ENCODE results near the gene CTNNA1.
A peak's percentile ranks its signal among the peaks of the same experiment; 100 is the strongest.
"Not testable (repeated sequence)": the region's sequence is repeated elsewhere in the genome, so short reads cannot be mapped to it uniquely, and the experiment has no call there.

The CTNNA1 gene

GRCh38 chr5:138761670-138762069 is 8.4 kb downstream of the CTNNA1 start:
- DNase-seq, result not testable (repeated sequence)

GRCh38 chr5:138762110-138762509 is 8.9 kb downstream of the CTNNA1 start:
- DNase-seq, result no peak

DNA sequence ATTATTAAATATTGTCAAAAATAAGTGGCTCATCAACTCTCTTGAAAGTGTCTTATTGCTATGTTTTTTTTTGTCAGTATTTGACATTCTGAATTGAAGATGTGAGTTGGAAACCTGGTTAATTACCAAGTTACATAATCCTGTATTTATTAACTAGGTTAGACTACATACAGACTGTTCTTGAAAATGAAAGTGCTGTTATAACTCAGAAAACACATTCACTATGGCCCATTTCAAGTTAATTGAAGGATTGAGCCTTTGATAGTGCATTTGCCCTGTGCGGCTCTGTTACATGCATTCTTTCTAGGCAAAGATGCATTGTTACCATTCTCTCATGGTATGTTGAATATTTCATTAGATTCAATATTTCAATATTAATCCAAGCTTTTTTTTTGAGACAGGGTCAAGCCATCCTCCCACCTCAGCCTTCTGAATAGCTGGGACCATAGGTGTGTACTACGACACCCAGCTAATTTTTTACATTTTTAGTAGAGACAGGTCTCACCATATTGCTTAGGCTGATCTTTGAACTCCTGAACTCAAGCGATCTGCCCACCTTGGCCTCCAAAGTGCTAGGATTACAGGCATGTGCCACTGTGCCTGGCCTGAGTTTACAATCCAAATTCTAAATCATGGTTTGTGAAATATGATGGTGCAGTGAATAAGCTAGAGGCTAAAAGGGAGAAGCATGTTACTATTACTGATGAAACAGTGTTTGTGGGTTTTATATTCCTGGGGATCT is 10.0 kb downstream of the CTNNA1 start:
- no peak for DNase-seq

GRCh38 chr5:138770291-138770690 is 17.1 kb downstream of the CTNNA1 start:
- DNase-seq, result no peak

DNA sequence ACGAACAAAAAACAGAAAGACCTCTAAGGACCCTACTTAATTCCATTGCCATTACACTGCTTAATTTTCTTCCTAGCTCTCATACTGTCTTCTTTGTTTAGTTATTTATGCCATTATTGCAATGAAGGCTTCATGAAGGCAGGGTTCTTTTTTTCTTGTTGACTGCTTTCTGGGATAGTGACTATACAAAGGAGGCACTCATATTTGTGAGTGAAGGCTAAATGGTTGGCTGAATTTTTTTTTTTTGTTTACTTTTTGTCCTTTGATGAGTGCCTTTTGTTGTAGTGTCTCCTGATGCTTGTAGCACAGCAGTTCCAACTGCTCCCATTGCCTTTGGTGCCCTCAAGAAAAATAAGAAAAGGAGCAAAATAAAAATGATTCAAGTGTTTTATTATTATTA is 17.8 kb downstream of the CTNNA1 start:
- DNase-seq, result no peak

DNA sequence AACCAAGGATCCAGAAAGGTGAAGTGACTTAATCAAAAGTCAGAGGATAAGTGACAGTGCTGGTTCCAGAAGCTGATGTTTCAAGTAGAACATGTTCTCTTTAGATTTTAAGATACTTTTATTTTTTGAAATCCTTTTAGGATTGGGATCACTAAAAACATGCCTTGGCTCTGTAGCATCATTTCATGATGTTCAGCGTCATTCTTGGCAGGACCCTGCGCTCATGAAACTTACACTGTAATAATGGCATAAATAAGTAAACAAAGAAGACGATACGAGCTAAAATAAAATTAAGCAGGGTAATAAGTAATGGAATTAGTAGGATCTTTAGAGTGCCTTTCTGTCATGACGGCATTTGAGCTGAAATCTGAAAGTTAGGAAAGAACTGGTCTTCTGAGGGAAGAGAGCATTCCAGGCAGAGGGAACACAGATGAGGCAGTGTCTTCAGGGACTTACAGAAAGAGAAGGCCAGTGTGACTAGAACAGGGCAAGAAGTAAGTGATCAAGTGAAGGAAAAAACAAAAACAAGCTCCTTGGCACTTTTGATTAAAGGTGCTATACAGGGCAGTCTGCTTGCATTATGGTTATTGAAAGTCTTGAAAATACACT is 19.9 kb downstream of the CTNNA1 start:
- no peak for DNase-seq

GRCh38 chr5:138773624-138774023 is 20.4 kb downstream of the CTNNA1 start:
- not testable (repeated sequence) for DNase-seq

DNA sequence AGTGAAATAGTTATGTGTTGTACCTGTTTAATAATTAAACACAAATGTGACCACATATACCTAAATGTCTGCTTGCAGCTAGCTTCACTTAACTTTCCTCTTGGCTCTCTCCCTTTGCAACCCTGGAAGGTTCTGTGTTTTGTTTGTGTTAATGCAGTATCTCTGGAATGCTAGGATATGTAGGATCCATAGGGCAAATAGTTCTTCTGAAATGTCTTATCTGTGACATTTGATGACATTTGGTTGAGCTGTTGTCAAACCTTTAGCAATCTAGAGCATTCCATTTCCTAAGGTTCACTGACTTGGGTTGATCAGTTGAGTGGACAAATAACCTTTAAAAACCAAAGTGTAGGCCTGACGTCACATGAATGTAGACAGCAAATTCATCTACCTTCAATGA is 21.8 kb downstream of the CTNNA1 start:
- no peak for DNase-seq

DNA sequence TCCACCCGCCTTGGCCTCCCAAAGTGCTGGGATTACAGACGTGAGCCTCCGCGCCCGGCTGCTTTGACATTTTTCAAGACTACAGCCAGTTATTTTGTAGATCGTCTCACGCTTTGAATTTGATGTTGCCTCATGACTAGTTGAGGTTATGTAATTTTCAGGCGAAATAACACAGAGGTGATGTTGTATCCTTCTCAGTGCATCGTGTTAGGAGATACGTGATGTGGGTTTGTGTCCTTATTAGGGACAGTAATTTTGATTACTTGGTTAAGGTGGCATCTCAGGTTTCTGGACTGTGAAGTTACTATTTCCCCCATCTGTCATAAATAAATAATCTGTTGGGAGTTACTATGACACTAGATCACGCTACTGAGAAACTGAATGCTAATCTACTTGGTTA is 25.0 kb downstream of the CTNNA1 start:
- no peak for DNase-seq

- no peak for DNase-seq
Observed at GRCh38 chr5:138783976-138784375, 30.8 kb downstream of the CTNNA1 start.

DNA sequence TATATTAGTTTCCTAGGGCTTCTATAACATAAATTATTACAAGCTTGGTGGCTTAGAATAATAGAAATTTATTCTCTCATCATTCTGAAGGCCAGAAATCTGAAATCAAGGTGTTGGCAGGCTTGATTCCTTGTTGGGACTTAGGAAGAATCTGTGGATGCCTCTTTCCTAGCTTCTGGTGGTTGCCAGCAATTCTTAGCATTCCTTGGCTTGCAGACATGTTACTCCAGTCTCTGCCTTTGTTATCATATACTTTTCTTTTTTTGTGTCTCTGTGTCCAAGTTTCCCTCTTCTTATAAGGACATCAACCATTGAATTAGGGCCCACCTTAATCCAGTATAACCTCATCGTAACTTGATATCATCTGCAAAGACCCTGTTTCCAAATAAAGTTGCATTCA is 31.4 kb downstream of the CTNNA1 start:
- DNase-seq, result no peak

DNA sequence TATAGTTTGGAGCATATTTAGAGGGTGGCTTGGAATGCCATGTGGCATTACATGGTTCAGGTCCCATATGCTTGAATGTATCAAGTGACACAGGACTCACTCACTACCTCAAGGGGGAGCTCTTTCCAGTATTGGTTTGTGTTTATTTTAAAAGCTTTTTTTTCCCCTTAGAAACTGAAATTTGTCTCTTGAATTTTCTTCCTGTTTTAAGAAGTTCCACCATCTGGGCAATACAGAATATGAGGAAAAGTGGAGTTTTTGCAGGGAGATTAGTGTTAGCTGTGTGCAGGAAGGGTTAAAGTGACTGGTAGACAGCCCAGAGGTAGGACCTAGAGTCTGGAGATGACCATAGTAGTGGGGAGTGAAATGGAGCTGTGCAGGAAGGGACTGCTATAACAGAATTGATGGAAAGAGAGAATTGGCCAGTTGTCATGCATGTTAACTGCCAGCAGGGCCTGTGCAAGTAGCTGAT is 36.6 kb downstream of the CTNNA1 start:
- peak; percentile 49 for DNase-seq

DNA sequence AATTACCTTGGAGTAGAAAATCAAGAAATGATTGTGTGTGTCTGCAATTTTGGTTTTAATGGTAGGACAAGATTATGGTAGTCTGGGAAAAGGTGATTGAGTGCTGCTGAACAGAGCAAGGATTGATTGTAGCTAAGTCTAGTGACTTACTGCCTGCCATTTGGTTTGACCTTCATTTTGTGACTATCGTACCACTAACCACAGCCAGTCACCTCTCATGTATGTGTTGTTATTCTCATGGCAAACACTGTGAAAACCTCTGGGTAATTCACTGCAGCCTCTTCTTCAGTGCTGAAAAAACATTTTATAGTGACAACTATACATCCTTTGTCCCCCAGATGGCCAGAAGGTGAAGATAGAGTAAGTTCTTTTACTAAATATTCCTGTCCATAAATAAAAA is 37.5 kb downstream of the CTNNA1 start:
- DNase-seq, result no peak

DNA sequence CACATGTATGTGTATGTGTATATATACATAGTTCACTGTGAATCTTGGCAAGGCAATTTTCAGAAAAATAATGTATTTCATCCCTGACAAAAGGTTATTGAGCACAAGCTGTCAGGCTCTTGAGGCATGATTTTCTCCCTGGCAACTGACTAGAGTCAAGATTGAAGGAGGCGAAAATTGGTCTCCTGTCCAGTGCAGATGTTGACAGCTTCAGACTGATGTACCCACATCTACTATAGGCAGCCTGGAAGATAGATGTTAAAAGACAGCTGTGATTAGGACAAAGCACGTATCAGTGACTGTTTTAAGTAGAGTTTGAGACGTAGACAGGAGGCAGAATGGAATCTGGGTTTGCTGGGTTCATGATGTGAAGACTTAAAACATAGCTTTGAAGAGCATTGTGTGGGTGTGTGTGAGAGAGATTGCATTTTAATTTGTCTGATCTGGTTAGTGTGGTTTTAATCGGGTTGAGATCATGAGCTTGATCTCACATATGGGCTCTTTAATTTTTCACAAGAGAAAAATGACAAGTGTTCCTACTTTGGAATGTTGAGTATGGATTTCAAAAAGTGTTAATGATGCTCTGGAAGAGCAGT is 39.1 kb downstream of the CTNNA1 start:
- DNase-seq, result no peak

- no peak for DNase-seq
Observed at GRCh38 chr5:138793575-138793974, 40.4 kb downstream of the CTNNA1 start.

DNA sequence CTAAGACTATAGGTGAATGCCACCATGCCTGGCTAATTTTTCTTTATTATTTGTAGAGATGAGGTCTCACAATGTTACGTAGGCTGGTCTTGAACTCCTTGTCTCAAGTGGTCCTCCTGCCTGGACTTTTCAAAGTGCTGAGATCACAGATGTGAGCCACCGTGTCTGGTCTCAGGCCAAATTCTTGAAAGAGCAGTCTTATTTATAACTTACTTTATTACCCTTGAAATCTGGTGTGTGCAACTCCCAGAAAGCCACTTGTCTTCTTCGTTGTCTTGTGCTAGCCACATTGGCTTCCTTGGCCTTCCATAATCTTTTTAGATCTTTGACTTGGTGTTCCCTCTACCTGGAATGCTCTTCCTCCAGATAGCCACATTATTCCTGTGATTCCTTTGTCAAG is 50.1 kb downstream of the CTNNA1 start:
- DNase-seq, result no peak

DNA sequence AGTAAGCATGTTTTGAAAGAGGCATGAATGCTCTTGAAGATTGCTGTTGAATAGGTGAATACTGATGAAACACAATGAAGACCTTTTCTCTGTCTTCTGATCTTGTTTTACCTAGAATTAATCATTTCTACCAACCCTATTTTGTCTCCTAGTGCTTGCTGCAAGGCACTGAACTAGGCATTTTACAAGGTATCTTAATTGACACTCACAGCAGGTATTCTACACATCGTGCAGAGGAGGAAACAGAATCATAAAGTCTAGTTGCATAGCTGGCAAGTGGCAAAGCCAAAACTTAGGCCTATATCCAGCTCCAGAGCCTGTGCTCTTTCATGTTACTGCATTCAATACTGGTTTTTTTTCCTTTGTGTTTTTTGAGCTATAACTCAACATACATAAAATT is 50.7 kb downstream of the CTNNA1 start:
- no peak for DNase-seq

GRCh38 chr5:138805096-138805495 is 51.9 kb downstream of the CTNNA1 start:
- DNase-seq, result no peak

DNA sequence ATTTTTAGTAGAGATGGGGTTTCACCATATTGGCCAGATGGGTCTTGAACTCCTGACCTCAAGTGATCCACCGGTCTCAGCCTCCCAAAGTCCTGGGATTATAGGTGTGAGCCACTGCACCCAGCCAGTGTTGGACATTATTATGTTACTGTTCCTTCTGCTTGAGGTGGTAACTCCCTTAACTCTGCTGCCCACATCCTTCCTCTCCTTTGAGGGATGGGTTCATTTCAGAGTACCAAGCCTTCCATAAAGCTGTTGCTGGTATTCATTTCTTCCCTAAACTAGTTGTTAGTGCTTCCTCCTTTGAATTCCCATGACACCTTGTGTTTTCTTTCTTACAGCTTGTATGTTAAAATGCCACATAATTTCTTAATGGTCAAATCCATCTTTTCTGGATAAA is 54.0 kb downstream of the CTNNA1 start:
- DNase-seq, result no peak

GRCh38 chr5:138809391-138809790 is 56.2 kb downstream of the CTNNA1 start:
- DNase-seq, result no peak

- not testable (repeated sequence) for DNase-seq
Observed at GRCh38 chr5:138810861-138811260, 57.6 kb downstream of the CTNNA1 start.

DNA sequence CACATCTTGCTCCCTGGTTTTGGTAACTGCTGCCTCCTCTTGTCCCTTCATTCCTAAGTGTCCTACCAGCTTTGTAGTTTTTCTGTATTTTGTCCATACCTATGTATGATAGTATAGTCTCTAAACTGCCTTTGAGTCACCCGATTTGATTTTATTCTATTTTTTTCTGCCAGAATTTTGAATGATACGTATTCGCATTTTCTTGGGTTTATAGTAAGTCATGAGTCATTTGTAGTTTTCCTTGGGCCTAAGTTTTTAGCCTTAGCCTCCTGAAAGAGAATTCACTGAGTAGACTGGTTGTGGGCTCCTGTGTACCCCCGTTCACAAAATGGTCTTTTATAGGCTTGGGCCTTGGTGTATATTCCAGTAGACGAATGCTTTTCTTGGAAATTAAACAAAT is 62.3 kb downstream of the CTNNA1 start:
- no peak for DNase-seq

GRCh38 chr5:138817241-138817640 is 64.0 kb downstream of the CTNNA1 start:
- no peak for DNase-seq

DNA sequence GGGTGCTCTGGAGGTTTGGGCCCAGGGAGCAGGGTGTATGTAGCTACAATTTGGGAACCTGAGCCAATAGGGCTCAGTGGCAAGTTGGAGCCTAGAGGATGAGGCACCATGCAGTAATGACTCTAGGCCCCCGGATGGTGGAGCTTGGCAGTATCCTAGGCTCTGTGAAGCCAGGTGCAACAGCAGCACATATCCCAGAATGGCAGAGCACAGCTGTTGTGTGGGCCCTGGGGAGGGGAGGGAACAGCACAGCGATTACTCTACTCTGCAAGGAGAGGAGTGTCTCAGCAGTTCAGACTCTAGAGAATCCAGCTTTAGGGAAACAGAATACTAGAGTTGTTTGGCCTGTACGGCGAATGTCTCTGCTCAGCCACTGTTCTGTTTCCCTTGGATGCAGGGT is 65.9 kb downstream of the CTNNA1 start:
- DNase-seq, result peak; percentile 57

Data from NCI-H1694 treated with DMSO at 0.1 percent for 48 hours (cell line).